Upper lobe of left lung (tissue), 6 donors: ENCODE results near the gene TBC1D5. TPM values are rescaled to one million over a fixed set of nuclear protein-coding genes. Genes with fewer than 3 reads are reported as not detected.

Experiments used
- ATAC-seq, 2 donors: fragments of 200-7000 bp; cut with Tn5 transposase; one replicate each; pipeline ENCODE4 v1.9.1; 2022; ENCODE audit warnings: mild to moderate bottlenecking in 2 of 2, moderate library complexity in 2 of 2; ENCODE audit not compliant: low FRiP score in 2 of 2
- DNase-seq, 2 donors: peaks; one replicate each; pipeline ENCODE4 v3.0.0-alpha.2; 2019 to 2020
- H3K27ac ChIP-seq, 4 donors: fragments of 200-600 bp; sonication (generic); one replicate each; pipeline ENCODE4 v1.5.1; 2016 to 2019
- H3K27me3 ChIP-seq, 4 donors: fragments of 200-600 bp; sonication (generic); one replicate each; pipeline ENCODE4 v1.5.1; 2017 to 2019
- H3K36me3 ChIP-seq, 4 donors: fragments of 200-600 bp; sonication (generic); one replicate each; pipeline ENCODE4 v1.5.1; 2016 to 2019
- H3K4me1 ChIP-seq, 4 donors: fragments of 200-600 bp; sonication (generic); one replicate each; pipeline ENCODE4 v1.5.1; 2018 to 2019
- H3K4me3 ChIP-seq, 4 donors: fragments of 200-600 bp; sonication (generic); one replicate each; pipeline ENCODE4 v1.5.1; 2017 to 2019; ENCODE audit warnings: mild to moderate bottlenecking in 2 of 4, moderate library complexity in 1 of 4
- H3K9me3 ChIP-seq, 4 donors: fragments of 200-600 bp; sonication (generic); one replicate each; pipeline ENCODE4 v1.5.1; 2018 to 2019
- CTCF ChIP-seq, 6 experiments: fragments of 450-650 bp in 4 of 6; fragments of 200-600 bp in 2 of 6; sonication (generic) in 2 of 6; IDR thresholded peaks; one replicate each; pipeline ENCODE4 v1.5.1; 2016 to 2019; ENCODE audit warnings: antibody characterized with exemption in 6 of 6
- EP300 ChIP-seq, 4 donors: sonication (generic); formaldehyde crosslinking; IDR thresholded peaks; one replicate each; pipeline ENCODE4 v1.5.1; 2017; ENCODE audit warnings: antibody characterized with exemption in 4 of 4, control low read depth in 2 of 4
- POLR2A ChIP-seq, 4 donors: fragments of 450-650 bp; IDR thresholded peaks; one replicate each; pipeline ENCODE4 v1.5.1; 2016 to 2017; ENCODE audit warnings: antibody characterized with exemption in 4 of 4, mild to moderate bottlenecking in 2 of 4
- POLR2AphosphoS5 ChIP-seq, 2 donors: sonication (generic); formaldehyde crosslinking; IDR thresholded peaks; one replicate each; pipeline ENCODE4 v1.5.1; 2017; ENCODE audit warnings: antibody characterized with exemption in 2 of 2
- WGBS, 2 donors: methylation state at CpG; one replicate each; pipeline ENCODE4 v1.1.5; 2017 to 2018; 5-methylcytosine and 5-hydroxymethylcytosine counted together
- total RNA-seq, 6 donors: library from RNA; depleted of rRNA in 4 of 6; stranded (reverse); fragments of >200 nt in 4 of 6; gene quantifications; one replicate each; pipeline versions ENCODE4 v1.1.0 to v1.2.1, GENCODE V29; 2016 to 2021
- donor health status: DM: no; HTN: no; CAD: no; lungs with moderate emphysema.
- donor health status: DM: no; HTN: yes; CAD: no; lungs with severe emphysema.

The TBC1D5 gene
- total RNA-seq, 6 donors from 2014 or later: 53.0 to 135 (median 63.3) TPM

- H3K4me1 ChIP-seq: peaks cover 0 to 4% (median 0%) of the 10 kb centered on the region in 4 donors
- no peaks in the 10 kb centered on the region for H3K27me3 ChIP-seq
- ATAC-seq (no peak), DNase-seq (no peak)
- no peak overlapping the region for H3K27ac ChIP-seq
- TF ChIP-seq CTCF (IDR thresholded peaks at IDR 0.05): no peak
- TF ChIP-seq EP300 (IDR thresholded peaks at IDR 0.05): no peak
- no peak for TF ChIP-seq POLR2AphosphoS5 (IDR thresholded peaks at IDR 0.05)
- no peaks in the 10 kb centered on the region for H3K36me3 ChIP-seq
- no peak overlapping the region for H3K4me3 ChIP-seq
- H3K9me3 ChIP-seq: no peaks in the 10 kb centered on the region
- WGBS, 2 donors: 66 to 71% methylated on average over 6 of the region's 6 CpGs
Observed at GRCh38 chr3:17339132-17339575, 403.3 kb downstream of the TBC1D5 start.

- no peaks in the 10 kb centered on the region for H3K36me3 ChIP-seq
- no peak for ATAC-seq
- H3K27ac ChIP-seq: no peak overlapping the region
- peaks cover 0 to 4% (median 0%) of the 10 kb centered on the region in 4 donors for H3K4me1 ChIP-seq
- H3K9me3 ChIP-seq: no peaks in the 10 kb centered on the region
- WGBS, 2 donors: 53 to 59% methylated on average over 3 of the region's 3 CpGs
- no peak overlapping the region for H3K4me3 ChIP-seq
- no peak for DNase-seq
- no peak for TF ChIP-seq CTCF (IDR thresholded peaks at IDR 0.05)
- TF ChIP-seq EP300 (IDR thresholded peaks at IDR 0.05): no peak
- no peak for TF ChIP-seq POLR2A (IDR thresholded peaks at IDR 0.05)
- no peak for TF ChIP-seq POLR2AphosphoS5 (IDR thresholded peaks at IDR 0.05)
- no peaks in the 10 kb centered on the region for H3K27me3 ChIP-seq
Observed at GRCh38 chr3:17336291-17336690, 406.1 kb downstream of the TBC1D5 start.

GRCh38 chr3:17333893-17334292 lies 408.5 kb downstream of the TBC1D5 start:
- DNase-seq: no peak
- Histone ChIP-seq H3K36me3 (no peaks in the 10 kb centered on the region), H3K27me3 (no peaks in the 10 kb centered on the region), H3K9me3 (no peaks in the 10 kb centered on the region), H3K4me1 (peaks cover 0 to 4% (median 0%) of the 10 kb centered on the region in 4 donors), H3K4me3 (no peak overlapping the region), H3K27ac (no peak overlapping the region)
- TF ChIP-seq EP300 (IDR thresholded peaks at IDR 0.05) (no peak), POLR2AphosphoS5 (IDR thresholded peaks at IDR 0.05) (no peak), CTCF (IDR thresholded peaks at IDR 0.05) (no peak), POLR2A (IDR thresholded peaks at IDR 0.05) (no peak)
- 81 to 89% methylated on average over 2 of the region's 2 CpGs for WGBS, 2 donors
- ATAC-seq: no peak

GRCh38 chr3:17333446-17333845 lies 409.0 kb downstream of the TBC1D5 start:
- no peaks in the 10 kb centered on the region for H3K27me3 ChIP-seq
- H3K27ac ChIP-seq: no peak overlapping the region
- DNase-seq: no peak
- no peaks in the 10 kb centered on the region for H3K36me3 ChIP-seq
- no peak overlapping the region for H3K4me3 ChIP-seq
- TF ChIP-seq POLR2AphosphoS5 (IDR thresholded peaks at IDR 0.05) (no peak), CTCF (IDR thresholded peaks at IDR 0.05) (no peak), POLR2A (IDR thresholded peaks at IDR 0.05) (no peak), EP300 (IDR thresholded peaks at IDR 0.05) (no peak)
- ATAC-seq: no peak
- no peaks in the 10 kb centered on the region for H3K9me3 ChIP-seq
- peaks cover 0 to 4% (median 0%) of the 10 kb centered on the region in 4 donors for H3K4me1 ChIP-seq
- 71 to 75% methylated on average over 1 of the region's 1 CpG for WGBS, 2 donors

GRCh38 chr3:17330660-17331059 lies 411.8 kb downstream of the TBC1D5 start:
- no peak for ATAC-seq
- no peak for TF ChIP-seq POLR2AphosphoS5 (IDR thresholded peaks at IDR 0.05)
- TF ChIP-seq CTCF (IDR thresholded peaks at IDR 0.05): no peak
- no peak for TF ChIP-seq POLR2A (IDR thresholded peaks at IDR 0.05)
- TF ChIP-seq EP300 (IDR thresholded peaks at IDR 0.05): no peak

More at GRCh38 chr3:17330660-17331059, 411.8 kb downstream of the TBC1D5 start:
- Histone ChIP-seq H3K4me1 (no peaks in the 10 kb centered on the region), H3K27me3 (no peaks in the 10 kb centered on the region), H3K4me3 (no peak overlapping the region), H3K27ac (no peak overlapping the region), H3K9me3 (no peaks in the 10 kb centered on the region), H3K36me3 (no peaks in the 10 kb centered on the region)
- DNase-seq: no peak
